ENCODE data around the gene ARHGAP10. TPM values are rescaled to one million over a fixed set of nuclear protein-coding genes. Genes with fewer than 3 reads are reported as not detected.

ARHGAP10 gene
- total RNA-seq, 1 donor from 2014 or later: 111 TPM

GRCh38 chr4:147950841-147951240 is 219.0 kb downstream of the ARHGAP10 start:
- H3K36me3 Mint-ChIP-seq (ENCODE audit: low read depth): peaks cover 54% of the 10 kb centered on the region
- H3K27ac Mint-ChIP-seq (ENCODE audit: unreplicated experiment): peak overlapping the region; percentile 57

DNA sequence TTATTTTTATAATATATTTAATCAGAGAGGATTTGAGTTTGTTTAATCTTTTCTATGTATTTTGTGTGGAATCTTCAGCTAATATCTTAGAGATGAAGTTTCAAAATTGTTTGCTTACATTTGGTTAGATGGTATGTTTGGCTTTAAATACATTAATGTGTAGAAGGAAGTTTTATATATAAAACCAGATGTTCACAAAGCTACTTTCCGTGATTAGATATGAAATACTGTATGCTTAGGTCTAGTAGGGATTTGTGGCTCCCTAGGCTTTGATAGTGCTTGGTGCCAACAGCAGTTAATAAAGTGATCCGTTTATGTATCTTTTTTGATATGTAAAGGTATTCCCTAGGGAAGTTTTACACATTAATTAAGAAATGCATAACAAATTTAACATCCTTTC is 223.0 kb downstream of the ARHGAP10 start:
- Mint-ChIP-seq H3K4me3 (ENCODE audit: unreplicated experiment) (no peak overlapping the region), H3K27ac (ENCODE audit: unreplicated experiment) (no peak overlapping the region), H3K27me3 (ENCODE audit: low read depth) (no peaks in the 10 kb centered on the region), H3K4me1 (ENCODE audit: low read depth) (peaks cover 31% of the 10 kb centered on the region), H3K36me3 (ENCODE audit: low read depth) (peaks cover 44% of the 10 kb centered on the region), H3K9me3 (ENCODE audit: low read depth) (no peaks in the 10 kb centered on the region)
- TF ChIP-seq, protein P1, sequence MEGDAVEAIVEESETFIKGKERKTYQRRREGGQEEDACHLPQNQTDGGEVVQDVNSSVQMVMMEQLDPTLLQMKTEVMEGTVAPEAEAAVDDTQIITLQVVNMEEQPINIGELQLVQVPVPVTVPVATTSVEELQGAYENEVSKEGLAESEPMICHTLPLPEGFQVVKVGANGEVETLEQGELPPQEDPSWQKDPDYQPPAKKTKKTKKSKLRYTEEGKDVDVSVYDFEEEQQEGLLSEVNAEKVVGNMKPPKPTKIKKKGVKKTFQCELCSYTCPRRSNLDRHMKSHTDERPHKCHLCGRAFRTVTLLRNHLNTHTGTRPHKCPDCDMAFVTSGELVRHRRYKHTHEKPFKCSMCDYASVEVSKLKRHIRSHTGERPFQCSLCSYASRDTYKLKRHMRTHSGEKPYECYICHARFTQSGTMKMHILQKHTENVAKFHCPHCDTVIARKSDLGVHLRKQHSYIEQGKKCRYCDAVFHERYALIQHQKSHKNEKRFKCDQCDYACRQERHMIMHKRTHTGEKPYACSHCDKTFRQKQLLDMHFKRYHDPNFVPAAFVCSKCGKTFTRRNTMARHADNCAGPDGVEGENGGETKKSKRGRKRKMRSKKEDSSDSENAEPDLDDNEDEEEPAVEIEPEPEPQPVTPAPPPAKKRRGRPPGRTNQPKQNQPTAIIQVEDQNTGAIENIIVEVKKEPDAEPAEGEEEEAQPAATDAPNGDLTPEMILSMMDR (IDR thresholded peaks at IDR 0.05): no peak
- DNase-seq (ENCODE audit: low spot score): no peak

More at GRCh38 chr4:147950841-147951240, 219.0 kb downstream of the ARHGAP10 start:
- no peak overlapping the region for H3K4me3 Mint-ChIP-seq (ENCODE audit: unreplicated experiment)
- no peak for DNase-seq (ENCODE audit: low spot score)
- TF ChIP-seq, protein P1 (IDR thresholded peaks at IDR 0.05): no peak
- H3K9me3 Mint-ChIP-seq (ENCODE audit: low read depth): no peaks in the 10 kb centered on the region
- H3K27me3 Mint-ChIP-seq (ENCODE audit: low read depth): no peaks in the 10 kb centered on the region
- peaks cover 24% of the 10 kb centered on the region for H3K4me1 Mint-ChIP-seq (ENCODE audit: low read depth)

- no peak overlapping the region for H3K4me3 Mint-ChIP-seq (ENCODE audit: unreplicated experiment)
- H3K4me1 Mint-ChIP-seq (ENCODE audit: low read depth): peaks cover 20% of the 10 kb centered on the region
- no peaks in the 10 kb centered on the region for H3K9me3 Mint-ChIP-seq (ENCODE audit: low read depth)
- no peak for DNase-seq (ENCODE audit: low spot score)
- H3K36me3 Mint-ChIP-seq (ENCODE audit: low read depth): peaks cover 39% of the 10 kb centered on the region
- no peaks in the 10 kb centered on the region for H3K27me3 Mint-ChIP-seq (ENCODE audit: low read depth)
- TF ChIP-seq, protein P1 (IDR thresholded peaks at IDR 0.05): no peak
- H3K27ac Mint-ChIP-seq (ENCODE audit: unreplicated experiment): peak overlapping the region; percentile 29
Measured at GRCh38 chr4:147955827-147956558, 224.1 kb downstream of the ARHGAP10 start.

DNA sequence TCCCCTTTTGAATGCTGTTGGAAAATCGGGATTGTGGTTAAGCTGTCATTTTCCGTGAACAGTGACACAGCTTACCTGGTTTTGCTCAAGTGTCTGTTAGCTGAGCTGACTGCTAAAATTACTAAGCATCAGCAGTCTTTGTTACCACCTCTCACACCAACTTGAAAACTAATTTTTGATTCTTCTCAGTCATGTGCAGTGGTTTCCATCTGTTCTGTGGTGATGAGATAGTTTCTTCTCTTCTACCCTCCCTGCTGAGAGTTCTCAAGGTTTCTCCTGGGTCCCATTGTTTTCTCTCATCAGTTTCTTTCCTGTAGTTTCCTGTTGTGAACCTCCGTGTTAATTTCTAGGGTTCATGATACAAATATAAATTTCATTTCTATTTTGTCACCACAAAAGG is 225.6 kb downstream of the ARHGAP10 start:
- Mint-ChIP-seq H3K4me1 (ENCODE audit: low read depth) (peaks cover 21% of the 10 kb centered on the region), H3K9me3 (ENCODE audit: low read depth) (no peaks in the 10 kb centered on the region), H3K27ac (ENCODE audit: unreplicated experiment) (peak overlapping the region; percentile 32), H3K27me3 (ENCODE audit: low read depth) (no peaks in the 10 kb centered on the region), H3K36me3 (ENCODE audit: low read depth) (peaks cover 44% of the 10 kb centered on the region), H3K4me3 (ENCODE audit: unreplicated experiment) (no peak overlapping the region)
- no peak for DNase-seq (ENCODE audit: low spot score)
- TF ChIP-seq, protein P1 (IDR thresholded peaks at IDR 0.05): no peak

DNA sequence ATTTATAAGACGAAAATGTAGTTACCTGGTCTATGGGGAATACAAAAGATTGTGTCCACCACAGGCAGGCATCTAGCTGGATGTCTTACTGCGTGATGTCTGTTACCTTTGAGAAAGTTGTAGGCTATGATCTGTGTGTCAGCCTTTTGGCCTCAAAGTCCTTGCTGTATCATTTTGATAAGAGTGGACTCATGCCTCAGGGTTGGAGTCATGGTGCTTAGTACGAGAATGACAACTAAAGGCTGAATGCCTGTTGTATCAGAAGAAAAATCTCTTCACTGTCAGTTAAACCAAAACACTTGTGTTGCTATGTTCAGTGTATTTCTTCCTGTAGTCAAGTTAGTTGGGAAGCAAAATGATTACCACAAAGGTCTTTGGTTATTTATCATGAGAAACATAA is 226.2 kb downstream of the ARHGAP10 start:
- no peak for DNase-seq (ENCODE audit: low spot score)
- no peak overlapping the region for H3K4me3 Mint-ChIP-seq (ENCODE audit: unreplicated experiment)
- H3K9me3 Mint-ChIP-seq (ENCODE audit: low read depth): no peaks in the 10 kb centered on the region
- peaks cover 44% of the 10 kb centered on the region for H3K36me3 Mint-ChIP-seq (ENCODE audit: low read depth)
- peaks cover 21% of the 10 kb centered on the region for H3K4me1 Mint-ChIP-seq (ENCODE audit: low read depth)
- no peaks in the 10 kb centered on the region for H3K27me3 Mint-ChIP-seq (ENCODE audit: low read depth)
- peak overlapping the region; percentile 36 for H3K27ac Mint-ChIP-seq (ENCODE audit: unreplicated experiment)
- TF ChIP-seq, protein P1 (IDR thresholded peaks at IDR 0.05): no peak

Data from chondrocyte (in vitro differentiated cells).